PC-3 (cell line): ENCODE measurements around the gene ANAPC2. TPM values are rescaled to one million over a fixed set of nuclear protein-coding genes. Genes with fewer than 3 reads are reported as not detected.

Experiments used
- ATAC-seq: fragments of 200-7000 bp; cut with Tn5 transposase; 2 replicates; pipeline ENCODE4 v1.9.1; 2020; ENCODE audit warnings: mild to moderate bottlenecking, moderate library complexity
- BruUV-seq: library from RNA; stranded (reverse); fragments of 400-500 nt; replicated peaks from 2 replicates; lab custom pipeline; 2021; lab: Mats Ljungman, UMichigan
- CTCF ChIA-PET: fragments of 300-600 bp; sonication (Branson Sonifier 250); formaldehyde crosslinking; loops from one replicate; lab custom pipeline; 2022; ENCODE audit warnings: antibody characterized with exemption; lab: Charles Lee
- POLR2A ChIA-PET: fragments of 300-600 bp; sonication (Branson Sonifier 250); formaldehyde crosslinking; loops from one replicate; lab custom pipeline; 2022; ENCODE audit warnings: antibody characterized with exemption; ENCODE audit not compliant: unreplicated experiment; lab: Charles Lee
- DNase-seq: peaks from one replicate; pipeline ENCODE4 v3.0.0-alpha.2; 2015
- H2AFZ ChIP-seq: fragments of 300-600 bp; sonication (generic); 2 replicates; pipeline ENCODE4 v1.6.0; 2016; ENCODE audit warnings: antibody characterized with exemption, low read length
- H3F3A ChIP-seq: fragments of 300-600 bp; sonication (generic); one replicate; pipeline ENCODE4 v1.6.0; 2017; ENCODE audit warnings: antibody characterized with exemption, low read length, control low read depth, mild to moderate bottlenecking; ENCODE audit not compliant: unreplicated experiment
- H3K27ac ChIP-seq: fragments of 300-600 bp; sonication (generic); 2 replicates; pipeline ENCODE4 v1.5.1; 2016; ENCODE audit warnings: mild to moderate bottlenecking, low read length
- H3K27me3 ChIP-seq: fragments of 300-600 bp; sonication (generic); 2 replicates; pipeline ENCODE4 v1.6.1; 2016; ENCODE audit warnings: low read length, mixed read lengths
- H3K36me3 ChIP-seq: fragments of 300-600 bp; sonication (generic); 2 replicates; pipeline ENCODE4 v1.6.1; 2016; ENCODE audit warnings: low read depth, mixed run types, low read length, mixed read lengths
- H3K4me1 ChIP-seq: fragments of 300-600 bp; sonication (generic); 2 replicates; pipeline ENCODE4 v1.5.1; 2016; ENCODE audit warnings: low read length; ENCODE audit not compliant: insufficient read depth
- H3K4me2 ChIP-seq: fragments of 300-600 bp; sonication (generic); 2 replicates; pipeline ENCODE4 v1.6.0; 2016; ENCODE audit warnings: low read length
- H3K4me3 ChIP-seq: fragments of 300-600 bp; sonication (generic); 2 replicates; pipeline ENCODE4 v1.5.1; 2016; ENCODE audit warnings: mild to moderate bottlenecking, low read length, mixed read lengths
- H3K79me2 ChIP-seq: fragments of 300-600 bp; sonication (generic); 2 replicates; pipeline ENCODE4 v1.6.1; 2017; ENCODE audit warnings: low read length, mixed read lengths
- H3K9ac ChIP-seq: fragments of 300-600 bp; sonication (generic); 2 replicates; pipeline ENCODE4 v1.6.0; 2016; ENCODE audit warnings: mild to moderate bottlenecking, low read length
- H3K9me2 ChIP-seq: fragments of 300-600 bp; sonication (generic); replicated peaks from 2 replicates; pipeline ENCODE4 v1.6.1; 2016; ENCODE audit warnings: mixed run types, low read length, mixed read lengths
- H3K9me3 ChIP-seq: fragments of 300-600 bp; sonication (generic); 2 replicates; pipeline ENCODE4 v1.6.1; 2016; ENCODE audit warnings: low read length, mixed read lengths
- H4K20me1 ChIP-seq: fragments of 300-600 bp; sonication (generic); 2 replicates; pipeline ENCODE4 v1.6.1; 2016; ENCODE audit warnings: low read length, mixed read lengths
- CTCF ChIP-seq: fragments of 300-600 bp; sonication (generic); conservative IDR thresholded peaks from 2 replicates; pipeline ENCODE4 v1.5.1; 2017; ENCODE audit warnings: antibody characterized with exemption, low read depth, mild to moderate bottlenecking, low read length
- EZH2 ChIP-seq: fragments of 300-600 bp; sonication (generic); IDR thresholded peaks from one replicate; pipeline ENCODE4 v1.6.1; 2017; ENCODE audit warnings: antibody characterized with exemption, mild to moderate bottlenecking, low read length; ENCODE audit not compliant: unreplicated experiment
- EZH2phosphoT487 ChIP-seq: fragments of 300-600 bp; sonication (generic); IDR thresholded peaks from 2 replicates; pipeline ENCODE4 v1.6.1; 2018; ENCODE audit warnings: mild to moderate bottlenecking, antibody characterized with exemption, low read length, borderline replicate concordance
- intact Hi-C: fragments of 100-400 bp; cut with micrococcal nuclease; formaldehyde crosslinking; loops from 2 replicates; pipeline ENCODE4 v1.9.0; 2023
- total RNA-seq: library from RNA; depleted of rRNA; stranded (reverse); fragments of >200 nt; gene quantifications from 2 replicates; pipeline ENCODE4 v1.2.3, GENCODE V29; 2014

The ANAPC2 gene
- total RNA-seq, 1 experiment from 2014 or later = 21.6 TPM

- peaks cover 19% of the 10 kb centered on the region for H3K79me2 ChIP-seq
- intact Hi-C loops = loop anchor here (5.0 kb wide), 2 partner anchors 38 to 108 kb away; partner anchors contain the start of genes ANAPC2 and SSNA1
- ATAC-seq (no peak), DNase-seq (no peak)
- CTCF ChIA-PET = no interaction called here
- POLR2A ChIA-PET = interaction anchor here (0.6 kb wide), 1 partner anchor 35 kb away, joined by 8 read pairs; no protein-coding TSS in a partner anchor
- H2AFZ ChIP-seq = no peak within 1 kb of the TSS; the same call in 1 of the 2 replicates
- H3K36me3 ChIP-seq = no peaks in the 10 kb centered on the region
- H3K9ac ChIP-seq = peak within 1 kb of the TSS; percentile 97
- no peaks in the 10 kb centered on the region for H3K9me3 ChIP-seq
- H3K4me2 ChIP-seq = peak within 1 kb of the TSS; percentile 99
- no peaks in the 10 kb centered on the region for H3K27me3 ChIP-seq
- H3F3A ChIP-seq = peaks cover 2% of the 10 kb centered on the region
- no peaks in the 10 kb centered on the region for H3K9me2 ChIP-seq
- H3K27ac ChIP-seq = peak within 1 kb of the TSS; percentile 99
- peak within 1 kb of the TSS; percentile 88 for H3K4me3 ChIP-seq
- no TSS peak for BruUV-seq
- H4K20me1 ChIP-seq = no peaks in the 10 kb centered on the region
- peaks cover 40% of the 10 kb centered on the region for H3K4me1 ChIP-seq
- TF ChIP-seq CTCF = no peak
- no peak for TF ChIP-seq EZH2
- TF ChIP-seq EZH2phosphoT487 = no peak
Observed at GRCh38 chr9:137224830-137225694, 36.7 kb upstream of the ANAPC2 start, which contains the start of gene CYSRT1. CYSRT1 (plus strand) TSS chr9:137225174; CDS start chr9:137225622, 448 bp downstream.

GRCh38 chr9:137223078-137223970 is 35.0 kb upstream of the ANAPC2 start:
- BruUV-seq = no TSS peak
- H3K27ac ChIP-seq = peak overlapping the region; percentile 81
- peak overlapping the region; percentile 88 for H3K4me3 ChIP-seq
- ATAC-seq (peak; percentile 33), DNase-seq (peak; percentile 97)
- H3K9ac ChIP-seq = peak overlapping the region; percentile 97
- TF ChIP-seq EZH2phosphoT487 (no peak), CTCF (no peak), EZH2 (no peak)
- H3F3A ChIP-seq = peaks cover 2% of the 10 kb centered on the region
- no peaks in the 10 kb centered on the region for H3K9me2 ChIP-seq
- H3K4me2 ChIP-seq = peak overlapping the region; percentile 99
- H3K36me3 ChIP-seq = no peaks in the 10 kb centered on the region
- ChIA-PET POLR2A (interaction anchor here (0.6 to 0.8 kb wide), 3 partner anchors 19 to 504 kb away, joined by 3 to 32 read pairs (median 5); no protein-coding TSS in a partner anchor), CTCF (interaction anchor here (0.5 to 1.3 kb wide), 3 partner anchors 11 to 54 kb away, joined by 3 to 11 read pairs (median 4); partner anchors contain the start of gene TOR4A)
- peak overlapping the region; percentile 69 for H2AFZ ChIP-seq
- H3K27me3 ChIP-seq = no peaks in the 10 kb centered on the region
- peaks cover 47% of the 10 kb centered on the region for H3K4me1 ChIP-seq
- H3K79me2 ChIP-seq = peaks cover 19% of the 10 kb centered on the region
- intact Hi-C loops = no loop called here
- no peaks in the 10 kb centered on the region for H3K9me3 ChIP-seq
- H4K20me1 ChIP-seq = no peaks in the 10 kb centered on the region
